Coronary artery (tissue), 2 donors: ENCODE measurements around the gene SHROOM2.

ENCODE experiments used
- DNase-seq: peaks from one replicate; pipeline ENCODE4 v3.0.0-alpha.2; 2017; ENCODE audit warnings: low spot score
- H3K27ac ChIP-seq, 2 donors: fragments of 200-600 bp; sonication (generic); one replicate each; pipeline ENCODE4 v1.5.1; 2016 to 2019
- H3K4me3 ChIP-seq: fragments of 200-600 bp; sonication (generic); 2 replicates; pipeline ENCODE4 v1.5.1; 2016; ENCODE audit warnings: mild to moderate bottlenecking, moderate library complexity
- TF ChIP-seq, protein P1 (sequence below): fragments of 200-600 bp; sonication (generic); IDR thresholded peaks from one replicate; pipeline ENCODE4 v1.5.1; 2019; ENCODE audit warnings: antibody characterized with exemption

SHROOM2 gene

DNA sequence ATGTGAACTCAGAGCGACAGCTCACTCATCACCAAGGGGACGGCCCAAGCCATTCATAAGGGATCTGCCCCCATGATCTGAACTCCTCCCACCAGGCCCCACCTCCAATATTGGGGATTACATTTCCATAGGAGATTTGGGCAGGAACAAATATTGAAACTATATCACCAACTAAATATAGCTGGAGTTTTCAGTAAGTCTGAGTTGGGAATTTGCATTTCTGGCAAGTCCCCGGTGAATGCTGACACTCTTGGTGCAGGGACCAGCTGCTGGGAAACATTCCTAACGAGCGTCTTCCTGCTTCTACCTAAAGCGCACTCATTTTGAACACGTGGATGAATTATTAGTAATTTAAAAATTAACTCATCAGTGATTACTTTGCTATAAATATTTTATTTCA is 194.2 kb downstream of the SHROOM2 start:
- DNase-seq = no peak
- H3K4me3 ChIP-seq = no peak overlapping the region
- no peak overlapping the region for H3K27ac ChIP-seq
- TF ChIP-seq, protein P1, sequence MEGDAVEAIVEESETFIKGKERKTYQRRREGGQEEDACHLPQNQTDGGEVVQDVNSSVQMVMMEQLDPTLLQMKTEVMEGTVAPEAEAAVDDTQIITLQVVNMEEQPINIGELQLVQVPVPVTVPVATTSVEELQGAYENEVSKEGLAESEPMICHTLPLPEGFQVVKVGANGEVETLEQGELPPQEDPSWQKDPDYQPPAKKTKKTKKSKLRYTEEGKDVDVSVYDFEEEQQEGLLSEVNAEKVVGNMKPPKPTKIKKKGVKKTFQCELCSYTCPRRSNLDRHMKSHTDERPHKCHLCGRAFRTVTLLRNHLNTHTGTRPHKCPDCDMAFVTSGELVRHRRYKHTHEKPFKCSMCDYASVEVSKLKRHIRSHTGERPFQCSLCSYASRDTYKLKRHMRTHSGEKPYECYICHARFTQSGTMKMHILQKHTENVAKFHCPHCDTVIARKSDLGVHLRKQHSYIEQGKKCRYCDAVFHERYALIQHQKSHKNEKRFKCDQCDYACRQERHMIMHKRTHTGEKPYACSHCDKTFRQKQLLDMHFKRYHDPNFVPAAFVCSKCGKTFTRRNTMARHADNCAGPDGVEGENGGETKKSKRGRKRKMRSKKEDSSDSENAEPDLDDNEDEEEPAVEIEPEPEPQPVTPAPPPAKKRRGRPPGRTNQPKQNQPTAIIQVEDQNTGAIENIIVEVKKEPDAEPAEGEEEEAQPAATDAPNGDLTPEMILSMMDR = no peak

DNA sequence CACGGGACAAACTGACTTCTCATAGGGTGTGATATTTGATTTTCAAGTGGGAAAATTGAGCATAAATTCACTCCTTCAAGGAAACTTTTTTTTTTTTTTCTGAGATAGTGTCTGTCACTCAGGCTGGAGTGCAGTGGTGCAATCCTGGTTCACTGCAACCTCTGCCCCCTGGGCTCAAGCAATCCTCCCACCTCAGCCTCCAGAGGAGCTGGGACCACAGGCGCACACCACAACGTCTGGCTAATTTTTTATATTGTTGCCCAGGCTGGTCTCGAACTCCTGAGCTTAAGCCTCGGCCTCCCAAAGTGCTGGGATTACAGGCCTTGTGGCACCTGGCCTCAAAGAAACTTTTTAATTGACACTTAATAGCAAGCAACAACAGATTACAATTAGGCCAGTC is 194.7 kb downstream of the SHROOM2 start:
- no peak for DNase-seq
- Histone ChIP-seq H3K4me3 (no peak overlapping the region), H3K27ac (no peak overlapping the region)
- TF ChIP-seq, protein P1 = no peak

DNA sequence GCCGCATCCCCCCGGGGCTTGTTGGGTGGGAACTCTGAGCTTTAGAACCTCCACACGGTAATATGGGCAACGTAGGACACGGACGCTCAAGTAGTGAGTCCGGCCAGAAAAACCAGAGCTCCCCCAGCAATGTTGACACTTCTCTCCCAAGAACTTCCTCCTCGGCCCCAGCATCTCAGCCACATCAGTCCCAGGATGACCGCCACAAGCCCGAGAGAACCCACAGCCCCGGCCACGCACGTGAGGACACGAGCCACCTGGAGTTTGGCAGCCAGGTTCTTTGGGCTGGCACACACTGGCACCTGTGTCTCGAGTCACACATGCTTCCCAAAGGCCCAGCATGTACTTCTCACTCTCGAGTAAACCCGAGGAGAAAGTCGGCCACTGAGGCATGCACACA is 197.2 kb downstream of the SHROOM2 start:
- no peak for DNase-seq
- Histone ChIP-seq H3K4me3 (no peak overlapping the region), H3K27ac (no peak overlapping the region)
- TF ChIP-seq, protein P1 = no peak

DNA sequence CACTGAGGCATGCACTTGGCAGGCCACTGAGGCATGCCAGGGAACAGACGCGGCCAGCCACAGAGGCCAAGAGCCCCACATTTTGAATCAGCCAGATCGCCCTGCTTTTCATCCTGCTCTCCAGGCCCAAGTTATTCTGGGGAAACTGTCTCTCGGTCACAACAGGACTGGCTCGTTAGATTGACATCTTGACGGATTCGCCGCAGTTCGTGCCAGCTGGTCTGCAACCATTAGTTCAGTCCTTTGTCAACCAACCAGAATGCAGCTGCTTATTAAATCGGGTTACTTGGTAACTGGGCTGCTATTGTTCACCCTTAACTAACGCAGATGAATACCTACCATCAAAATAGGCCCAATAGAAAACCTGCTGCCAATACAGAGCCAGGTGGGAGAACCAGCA is 197.6 kb downstream of the SHROOM2 start:
- Histone ChIP-seq H3K4me3 (no peak overlapping the region), H3K27ac (no peak overlapping the region)
- TF ChIP-seq, protein P1 = no peak
- DNase-seq = no peak

DNA sequence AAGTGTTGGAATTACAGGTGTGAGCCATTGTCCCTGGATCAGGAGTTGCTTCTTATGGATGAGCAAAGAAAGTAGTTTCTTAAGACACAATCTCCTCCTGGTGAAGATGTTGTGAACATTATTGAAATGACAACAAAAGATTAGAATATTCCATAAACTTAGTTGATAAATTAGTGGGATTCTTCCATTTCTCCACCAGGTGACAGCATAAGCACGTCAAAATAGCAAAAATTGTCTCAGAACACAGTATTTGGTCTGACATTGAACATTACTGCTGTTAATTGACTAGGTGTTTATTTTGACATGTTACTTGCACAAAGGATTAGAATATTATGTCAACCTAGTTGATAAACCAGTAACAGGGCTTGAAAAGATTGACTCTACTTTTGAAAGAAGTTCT is 202.5 kb downstream of the SHROOM2 start:
- DNase-seq = no peak

DNA sequence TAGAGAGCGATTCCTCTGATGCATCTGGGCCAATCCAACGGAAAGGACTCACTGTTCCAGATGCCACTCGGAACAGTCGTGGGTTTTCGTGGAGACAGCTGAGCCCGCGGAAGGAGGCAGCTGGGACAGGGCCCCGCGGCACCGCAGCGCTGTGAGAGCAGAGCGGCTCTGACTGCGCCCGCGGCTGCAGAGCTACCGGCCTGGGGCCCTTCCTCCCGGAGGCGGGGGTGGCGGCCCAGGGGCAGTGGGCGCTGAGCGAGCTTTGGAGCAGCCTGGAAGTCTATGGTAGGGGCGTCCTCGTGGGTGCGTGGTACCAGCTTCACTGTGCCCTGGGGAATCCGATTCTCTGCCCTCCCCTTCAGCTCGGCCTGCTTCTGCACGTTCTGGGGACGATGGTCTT is 205.8 kb downstream of the SHROOM2 start:
- no peak overlapping the region for H3K4me3 ChIP-seq
- no peak for DNase-seq
- H3K27ac ChIP-seq = no peak overlapping the region
- TF ChIP-seq, protein P1 = no peak

More for the DNA sequence above, 202.5 kb downstream of the SHROOM2 start:
- Histone ChIP-seq H3K27ac (no peak overlapping the region), H3K4me3 (no peak overlapping the region)
- TF ChIP-seq, protein P1 = no peak

DNA sequence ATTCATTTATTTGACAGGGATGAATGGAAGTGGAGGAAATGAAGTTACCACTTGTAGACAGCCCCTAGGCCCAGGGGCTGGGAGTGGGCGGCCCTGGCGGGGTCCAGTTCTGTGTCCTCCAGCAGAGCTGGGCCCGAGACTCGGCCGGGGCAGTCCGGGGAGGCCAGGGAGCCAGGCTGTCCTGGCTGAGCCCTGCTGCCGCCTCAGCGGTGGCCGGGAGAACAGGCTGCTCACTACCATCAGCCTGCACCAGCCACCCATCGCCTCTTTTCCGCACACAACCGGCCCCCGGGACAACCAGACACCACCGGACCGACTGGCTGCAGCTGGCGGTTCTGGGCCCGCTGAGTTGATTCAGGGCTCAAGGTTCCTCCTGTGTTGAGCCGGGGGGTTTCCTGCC is 206.5 kb downstream of the SHROOM2 start:
- no peak for DNase-seq
- Histone ChIP-seq H3K4me3 (no peak overlapping the region), H3K27ac (no peak overlapping the region)
- TF ChIP-seq, protein P1 = no peak
